SU-DHL-6 (cell line): ENCODE data around the gene KBTBD6.

ENCODE experiments used
- CTCF ChIP-seq: fragments of 200-600 bp; sonication (generic); IDR thresholded peaks from one replicate; pipeline ENCODE4 v1.5.1; 2017; ENCODE audit warnings: antibody characterized with exemption, mild to moderate bottlenecking, low read length, moderate library complexity; ENCODE audit not compliant: insufficient read depth, poor library complexity, severe bottlenecking
- EZH2phosphoT487 ChIP-seq: fragments of 200-600 bp; sonication (generic), shearing (Covaris generic); conservative IDR thresholded peaks from 2 replicates; pipeline ENCODE4 v1.6.1; 2018; ENCODE audit warnings: mild to moderate bottlenecking, antibody characterized with exemption, low read length, moderate library complexity, mixed read lengths

GRCh38 chr13:41111454-41111853 is 21.1 kb downstream of the KBTBD6 start:
- TF ChIP-seq CTCF (no peak), EZH2phosphoT487 (no peak)
